ENCODE results near the gene NUDT1. TPM values are rescaled to one million over a fixed set of nuclear protein-coding genes. Genes with fewer than 3 reads are reported as not detected.

NUDT1 gene
- total and polyA plus RNA-seq, 2 experiments from 2014 or later, result 54.5 to 163 TPM

DNA sequence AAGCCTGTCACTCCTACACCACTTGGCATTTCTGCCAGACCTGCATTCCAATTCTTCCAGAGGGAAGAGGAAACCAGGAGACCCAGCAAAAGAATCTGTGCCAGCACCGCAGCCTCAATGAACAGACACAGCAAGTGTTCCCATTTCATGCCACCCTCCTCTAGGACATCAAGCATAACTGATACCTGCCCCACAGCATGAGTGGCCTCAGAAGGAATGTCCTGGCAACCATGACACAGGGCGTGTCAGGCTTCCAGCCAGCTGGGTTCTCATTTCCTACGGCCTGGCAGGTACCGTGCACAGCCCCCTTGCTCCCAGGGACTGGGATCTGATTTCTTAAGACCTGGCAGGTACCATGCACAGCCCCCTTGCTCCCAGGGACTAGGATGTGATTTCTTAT, 17.1 kb upstream of the NUDT1 start (continued):
- TF ChIP-seq, protein P1, sequence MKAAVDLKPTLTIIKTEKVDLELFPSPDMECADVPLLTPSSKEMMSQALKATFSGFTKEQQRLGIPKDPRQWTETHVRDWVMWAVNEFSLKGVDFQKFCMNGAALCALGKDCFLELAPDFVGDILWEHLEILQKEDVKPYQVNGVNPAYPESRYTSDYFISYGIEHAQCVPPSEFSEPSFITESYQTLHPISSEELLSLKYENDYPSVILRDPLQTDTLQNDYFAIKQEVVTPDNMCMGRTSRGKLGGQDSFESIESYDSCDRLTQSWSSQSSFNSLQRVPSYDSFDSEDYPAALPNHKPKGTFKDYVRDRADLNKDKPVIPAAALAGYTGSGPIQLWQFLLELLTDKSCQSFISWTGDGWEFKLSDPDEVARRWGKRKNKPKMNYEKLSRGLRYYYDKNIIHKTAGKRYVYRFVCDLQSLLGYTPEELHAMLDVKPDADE (IDR thresholded peaks at IDR 0.05), result no peak
- TF ChIP-seq, protein P2, sequence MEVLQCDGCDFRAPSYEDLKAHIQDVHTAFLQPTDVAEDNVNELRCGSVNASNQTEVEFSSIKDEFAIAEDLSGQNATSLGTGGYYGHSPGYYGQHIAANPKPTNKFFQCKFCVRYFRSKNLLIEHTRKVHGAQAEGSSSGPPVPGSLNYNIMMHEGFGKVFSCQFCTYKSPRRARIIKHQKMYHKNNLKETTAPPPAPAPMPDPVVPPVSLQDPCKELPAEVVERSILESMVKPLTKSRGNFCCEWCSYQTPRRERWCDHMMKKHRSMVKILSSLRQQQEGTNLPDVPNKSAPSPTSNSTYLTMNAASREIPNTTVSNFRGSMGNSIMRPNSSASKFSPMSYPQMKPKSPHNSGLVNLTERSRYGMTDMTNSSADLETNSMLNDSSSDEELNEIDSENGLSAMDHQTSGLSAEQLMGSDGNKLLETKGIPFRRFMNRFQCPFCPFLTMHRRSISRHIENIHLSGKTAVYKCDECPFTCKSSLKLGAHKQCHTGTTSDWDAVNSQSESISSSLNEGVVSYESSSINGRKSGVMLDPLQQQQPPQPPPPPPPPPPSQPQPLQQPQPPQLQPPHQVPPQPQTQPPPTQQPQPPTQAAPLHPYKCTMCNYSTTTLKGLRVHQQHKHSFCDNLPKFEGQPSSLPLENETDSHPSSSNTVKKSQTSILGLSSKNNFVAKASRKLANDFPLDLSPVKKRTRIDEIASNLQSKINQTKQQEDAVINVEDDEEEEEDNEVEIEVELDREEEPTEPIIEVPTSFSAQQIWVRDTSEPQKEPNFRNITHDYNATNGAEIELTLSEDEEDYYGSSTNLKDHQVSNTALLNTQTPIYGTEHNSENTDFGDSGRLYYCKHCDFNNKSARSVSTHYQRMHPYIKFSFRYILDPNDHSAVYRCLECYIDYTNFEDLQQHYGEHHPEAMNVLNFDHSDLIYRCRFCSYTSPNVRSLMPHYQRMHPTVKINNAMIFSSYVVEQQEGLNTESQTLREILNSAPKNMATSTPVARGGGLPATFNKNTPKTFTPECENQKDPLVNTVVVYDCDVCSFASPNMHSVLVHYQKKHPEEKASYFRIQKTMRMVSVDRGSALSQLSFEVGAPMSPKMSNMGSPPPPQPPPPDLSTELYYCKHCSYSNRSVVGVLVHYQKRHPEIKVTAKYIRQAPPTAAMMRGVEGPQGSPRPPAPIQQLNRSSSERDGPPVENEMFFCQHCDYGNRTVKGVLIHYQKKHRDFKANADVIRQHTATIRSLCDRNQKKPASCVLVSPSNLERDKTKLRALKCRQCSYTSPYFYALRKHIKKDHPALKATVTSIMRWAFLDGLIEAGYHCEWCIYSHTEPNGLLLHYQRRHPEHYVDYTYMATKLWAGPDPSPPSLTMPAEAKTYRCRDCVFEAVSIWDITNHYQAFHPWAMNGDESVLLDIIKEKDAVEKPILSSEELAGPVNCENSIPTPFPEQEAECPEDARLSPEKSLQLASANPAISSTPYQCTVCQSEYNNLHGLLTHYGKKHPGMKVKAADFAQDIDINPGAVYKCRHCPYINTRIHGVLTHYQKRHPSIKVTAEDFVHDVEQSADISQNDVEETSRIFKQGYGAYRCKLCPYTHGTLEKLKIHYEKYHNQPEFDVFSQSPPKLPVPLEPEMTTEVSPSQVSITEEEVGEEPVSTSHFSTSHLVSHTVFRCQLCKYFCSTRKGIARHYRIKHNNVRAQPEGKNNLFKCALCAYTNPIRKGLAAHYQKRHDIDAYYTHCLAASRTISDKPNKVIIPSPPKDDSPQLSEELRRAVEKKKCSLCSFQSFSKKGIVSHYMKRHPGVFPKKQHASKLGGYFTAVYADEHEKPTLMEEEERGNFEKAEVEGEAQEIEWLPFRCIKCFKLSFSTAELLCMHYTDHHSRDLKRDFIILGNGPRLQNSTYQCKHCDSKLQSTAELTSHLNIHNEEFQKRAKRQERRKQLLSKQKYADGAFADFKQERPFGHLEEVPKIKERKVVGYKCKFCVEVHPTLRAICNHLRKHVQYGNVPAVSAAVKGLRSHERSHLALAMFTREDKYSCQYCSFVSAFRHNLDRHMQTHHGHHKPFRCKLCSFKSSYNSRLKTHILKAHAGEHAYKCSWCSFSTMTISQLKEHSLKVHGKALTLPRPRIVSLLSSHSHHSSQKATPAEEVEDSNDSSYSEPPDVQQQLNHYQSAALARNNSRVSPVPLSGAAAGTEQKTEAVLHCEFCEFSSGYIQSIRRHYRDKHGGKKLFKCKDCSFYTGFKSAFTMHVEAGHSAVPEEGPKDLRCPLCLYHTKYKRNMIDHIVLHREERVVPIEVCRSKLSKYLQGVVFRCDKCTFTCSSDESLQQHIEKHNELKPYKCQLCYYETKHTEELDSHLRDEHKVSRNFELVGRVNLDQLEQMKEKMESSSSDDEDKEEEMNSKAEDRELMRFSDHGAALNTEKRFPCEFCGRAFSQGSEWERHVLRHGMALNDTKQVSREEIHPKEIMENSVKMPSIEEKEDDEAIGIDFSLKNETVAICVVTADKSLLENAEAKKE (CRISPR knock-in tag; IDR thresholded peaks at IDR 0.05), result no peak

DNA sequence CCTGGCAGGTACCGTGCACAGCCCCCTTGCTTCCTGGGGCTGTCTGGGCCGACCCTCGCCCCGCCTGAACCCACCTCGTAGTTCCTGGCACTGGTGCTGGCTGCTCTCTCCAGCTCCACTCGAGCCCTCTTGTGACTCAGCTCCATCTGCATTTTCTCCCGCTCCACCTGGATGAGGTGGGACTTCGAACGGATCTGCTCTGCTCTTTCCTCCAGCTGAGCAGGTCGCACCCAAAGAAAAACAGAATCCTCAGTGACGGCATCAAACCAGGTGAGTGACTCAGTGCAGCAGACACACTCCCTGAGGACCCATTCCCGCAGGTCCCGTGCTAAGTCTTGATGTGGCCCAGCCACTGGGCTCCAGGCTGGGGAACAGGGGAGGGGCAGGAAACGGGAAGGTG, 16.7 kb upstream of the NUDT1 start:
- Histone ChIP-seq H3K9me2 (ENCODE audit: insufficient read depth) (no peaks in the 10 kb centered on the region), H2AFZ (no peak overlapping the region), H3F3A (replicated peaks; ENCODE audit: low read depth) (no peaks in the 10 kb centered on the region), H3K27ac (ENCODE audit: low read depth) (no peak overlapping the region), H3K79me2 (replicated peaks; ENCODE audit: insufficient read depth) (peaks cover 71% of the 10 kb centered on the region), H3K27me3 (ENCODE audit: insufficient read depth) (no peaks in the 10 kb centered on the region), H3K4me3 (no peak overlapping the region), H3K4me2 (no peak overlapping the region), H3K36me3 (ENCODE audit: insufficient read depth) (peaks cover 8% of the 10 kb centered on the region; the same call in 1 of the 2 replicates), H4K20me1 (replicated peaks; ENCODE audit: insufficient read depth) (peaks cover 6% of the 10 kb centered on the region), H3K4me1 (ENCODE audit: insufficient read depth) (no peaks in the 10 kb centered on the region)
- H3K27me3 Mint-ChIP-seq (ENCODE audit: insufficient read depth, low read depth, poor library complexity), result peaks cover 8% of the 10 kb centered on the region
- no peak for DNase-seq (ENCODE audit: low spot score)
- H3K36me3 Mint-ChIP-seq (ENCODE audit: low read depth), result peaks cover 79% of the 10 kb centered on the region
- no peak overlapping the region for H3K4me3 Mint-ChIP-seq
- no peaks in the 10 kb centered on the region for H3K4me1 Mint-ChIP-seq
- H3K9me3 Mint-ChIP-seq, result no peaks in the 10 kb centered on the region
- ATAC-seq, result no peak
- H3K27ac Mint-ChIP-seq, result no peak overlapping the region
- TF ChIP-seq NANOG (IDR thresholded peaks at IDR 0.05; ENCODE audit: borderline replicate concordance) (no peak), ZNF331 (CRISPR knock-in tag; IDR thresholded peaks at IDR 0.05; ENCODE audit: low read depth) (no peak), EZH2 (IDR thresholded peaks at IDR 0.05; ENCODE audit: low read depth, unreplicated experiment) (no peak), ZNF114 (CRISPR knock-in tag; IDR thresholded peaks at IDR 0.05) (no peak), EZH2phosphoT487 (IDR thresholded peaks at IDR 0.05; ENCODE audit: unreplicated experiment) (no peak), POLR2AphosphoS5 (IDR thresholded peaks at IDR 0.05; ENCODE audit: low read depth) (no peak)
- TF ChIP-seq, protein P1 (IDR thresholded peaks at IDR 0.05), result no peak
- TF ChIP-seq, protein P3, sequence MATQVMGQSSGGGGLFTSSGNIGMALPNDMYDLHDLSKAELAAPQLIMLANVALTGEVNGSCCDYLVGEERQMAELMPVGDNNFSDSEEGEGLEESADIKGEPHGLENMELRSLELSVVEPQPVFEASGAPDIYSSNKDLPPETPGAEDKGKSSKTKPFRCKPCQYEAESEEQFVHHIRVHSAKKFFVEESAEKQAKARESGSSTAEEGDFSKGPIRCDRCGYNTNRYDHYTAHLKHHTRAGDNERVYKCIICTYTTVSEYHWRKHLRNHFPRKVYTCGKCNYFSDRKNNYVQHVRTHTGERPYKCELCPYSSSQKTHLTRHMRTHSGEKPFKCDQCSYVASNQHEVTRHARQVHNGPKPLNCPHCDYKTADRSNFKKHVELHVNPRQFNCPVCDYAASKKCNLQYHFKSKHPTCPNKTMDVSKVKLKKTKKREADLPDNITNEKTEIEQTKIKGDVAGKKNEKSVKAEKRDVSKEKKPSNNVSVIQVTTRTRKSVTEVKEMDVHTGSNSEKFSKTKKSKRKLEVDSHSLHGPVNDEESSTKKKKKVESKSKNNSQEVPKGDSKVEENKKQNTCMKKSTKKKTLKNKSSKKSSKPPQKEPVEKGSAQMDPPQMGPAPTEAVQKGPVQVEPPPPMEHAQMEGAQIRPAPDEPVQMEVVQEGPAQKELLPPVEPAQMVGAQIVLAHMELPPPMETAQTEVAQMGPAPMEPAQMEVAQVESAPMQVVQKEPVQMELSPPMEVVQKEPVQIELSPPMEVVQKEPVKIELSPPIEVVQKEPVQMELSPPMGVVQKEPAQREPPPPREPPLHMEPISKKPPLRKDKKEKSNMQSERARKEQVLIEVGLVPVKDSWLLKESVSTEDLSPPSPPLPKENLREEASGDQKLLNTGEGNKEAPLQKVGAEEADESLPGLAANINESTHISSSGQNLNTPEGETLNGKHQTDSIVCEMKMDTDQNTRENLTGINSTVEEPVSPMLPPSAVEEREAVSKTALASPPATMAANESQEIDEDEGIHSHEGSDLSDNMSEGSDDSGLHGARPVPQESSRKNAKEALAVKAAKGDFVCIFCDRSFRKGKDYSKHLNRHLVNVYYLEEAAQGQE (IDR thresholded peaks at IDR 0.05; ENCODE audit: unreplicated experiment), result no peak

Data from GM23338 (cell line).